Activated naive CD4-positive, alpha-beta T cell treated with Interleukin-2 at 50 U/mL for 16 hours (primary cell): ENCODE data around the gene IFT122.

Experiments used
- DNase-seq: peaks from one replicate; pipeline ENCODE4 v3.0.0-alpha.2; 2020

IFT122 gene

DNA sequence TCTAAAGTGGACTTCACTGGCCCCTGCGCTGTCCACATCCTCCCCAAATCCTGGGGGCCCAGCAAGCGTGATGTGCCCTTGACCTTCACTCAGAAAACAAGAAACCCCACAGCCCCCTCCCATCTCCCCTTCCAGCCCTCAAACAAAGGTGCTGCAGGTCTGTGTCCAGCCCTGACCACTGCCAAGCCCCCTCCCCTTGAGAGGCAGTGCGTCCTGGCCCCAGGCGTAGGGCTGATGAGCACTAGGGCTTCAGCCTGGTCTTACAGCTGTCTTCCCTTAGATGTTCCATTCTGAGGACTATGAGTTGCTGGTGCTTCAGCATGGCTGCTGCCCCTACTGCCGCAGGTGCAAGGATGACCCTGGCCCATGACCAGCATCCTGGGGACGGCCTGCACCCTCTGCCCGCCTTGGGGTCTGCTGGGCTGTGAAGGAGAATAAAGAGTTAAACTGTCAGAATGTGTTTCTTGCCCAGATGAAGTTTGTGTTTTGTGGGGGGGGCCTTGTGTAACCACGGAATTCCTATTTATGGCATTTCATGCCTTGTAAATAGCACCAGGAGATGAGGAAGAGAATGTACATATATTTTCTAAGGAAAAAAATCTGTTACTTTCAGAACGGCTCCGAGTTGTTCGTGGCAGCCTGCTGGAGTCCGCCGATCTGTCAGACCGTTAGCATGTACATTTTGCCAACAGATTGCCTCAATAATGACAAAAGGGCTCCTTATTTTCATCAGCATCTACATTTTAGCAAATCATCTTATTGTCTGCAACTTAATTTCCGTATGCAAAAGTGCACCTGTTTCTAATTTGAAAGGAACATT is 80.1 kb downstream of the IFT122 start:
- DNase-seq, result no peak

DNA sequence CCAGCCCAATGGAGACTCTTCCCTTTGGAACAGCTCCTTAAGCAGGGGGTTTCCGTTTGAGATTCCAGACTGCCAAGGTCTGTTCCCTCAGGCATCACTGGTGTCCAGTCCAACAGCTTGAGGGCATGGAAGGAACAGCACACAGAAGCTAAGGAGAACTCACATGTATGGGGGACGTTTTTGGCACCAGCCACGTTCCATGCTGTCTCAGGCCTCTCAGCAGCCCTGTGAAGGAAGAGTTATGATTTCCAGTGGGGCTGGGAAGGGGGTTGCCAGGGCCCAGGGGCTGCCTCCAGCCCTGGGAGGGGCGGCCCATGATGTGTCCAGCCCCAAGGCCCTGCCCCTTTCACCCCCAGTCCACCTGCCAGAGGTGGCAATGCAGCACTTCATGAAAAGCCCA is 80.9 kb downstream of the IFT122 start:
- no peak for DNase-seq

DNA sequence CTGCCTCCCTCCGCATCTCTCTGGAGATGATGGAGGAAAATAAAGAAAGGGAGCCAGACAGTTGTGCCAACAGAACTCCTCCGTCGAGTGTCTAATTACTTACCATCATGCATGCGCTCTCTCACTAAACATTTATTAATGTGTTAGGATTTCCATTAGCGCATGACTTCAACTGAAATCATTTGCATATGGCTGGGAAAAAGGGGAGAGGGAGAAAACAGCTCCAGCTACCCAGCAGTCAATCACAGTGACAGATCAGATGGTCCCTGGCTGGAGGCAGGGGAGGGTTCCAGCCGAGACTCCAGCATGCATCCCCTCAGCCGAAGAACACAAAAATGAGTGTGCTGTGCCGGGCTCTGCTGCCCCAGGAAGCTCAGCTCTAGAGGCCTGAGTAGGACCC is 81.6 kb downstream of the IFT122 start:
- DNase-seq, result no peak

DNA sequence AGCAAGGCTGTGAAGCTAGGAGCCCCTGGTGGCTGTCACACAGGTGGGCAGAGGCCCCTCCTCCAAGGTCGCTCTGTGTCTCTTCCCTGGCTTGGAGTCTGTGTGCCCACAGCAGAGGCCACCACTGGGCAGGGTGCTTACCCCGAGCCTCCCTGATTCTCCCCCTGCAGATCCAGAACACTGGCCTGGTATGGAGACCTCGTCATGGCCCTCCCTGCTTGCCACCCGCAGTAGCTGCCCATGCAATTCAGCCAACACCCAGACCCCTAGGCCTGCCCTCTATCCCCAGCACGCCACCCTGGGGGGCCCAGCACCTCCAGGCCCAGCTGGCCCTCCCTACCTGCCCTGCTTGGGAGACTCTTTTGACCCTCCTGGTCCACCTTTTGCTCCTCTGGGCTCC is 82.9 kb downstream of the IFT122 start:
- no peak for DNase-seq

DNA sequence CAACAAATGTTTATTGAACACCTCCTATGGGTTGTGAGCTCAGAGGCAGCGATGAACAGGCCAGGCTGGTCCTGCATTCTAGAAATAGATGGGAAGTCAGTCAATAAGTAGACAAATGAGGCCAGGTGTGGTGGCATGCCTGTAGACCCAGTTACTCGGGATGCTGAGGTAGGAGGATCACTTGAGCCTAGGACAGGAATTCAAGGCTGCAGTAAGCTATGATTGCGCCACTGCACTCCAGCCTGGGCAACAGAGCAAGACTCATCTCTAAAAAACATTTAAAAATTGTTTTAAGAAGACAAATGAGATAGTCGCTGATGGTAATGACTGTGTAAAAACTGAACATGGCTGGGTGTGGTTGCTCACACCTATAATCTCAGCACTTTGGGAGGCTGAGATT is 84.1 kb downstream of the IFT122 start:
- no peak for DNase-seq

DNA sequence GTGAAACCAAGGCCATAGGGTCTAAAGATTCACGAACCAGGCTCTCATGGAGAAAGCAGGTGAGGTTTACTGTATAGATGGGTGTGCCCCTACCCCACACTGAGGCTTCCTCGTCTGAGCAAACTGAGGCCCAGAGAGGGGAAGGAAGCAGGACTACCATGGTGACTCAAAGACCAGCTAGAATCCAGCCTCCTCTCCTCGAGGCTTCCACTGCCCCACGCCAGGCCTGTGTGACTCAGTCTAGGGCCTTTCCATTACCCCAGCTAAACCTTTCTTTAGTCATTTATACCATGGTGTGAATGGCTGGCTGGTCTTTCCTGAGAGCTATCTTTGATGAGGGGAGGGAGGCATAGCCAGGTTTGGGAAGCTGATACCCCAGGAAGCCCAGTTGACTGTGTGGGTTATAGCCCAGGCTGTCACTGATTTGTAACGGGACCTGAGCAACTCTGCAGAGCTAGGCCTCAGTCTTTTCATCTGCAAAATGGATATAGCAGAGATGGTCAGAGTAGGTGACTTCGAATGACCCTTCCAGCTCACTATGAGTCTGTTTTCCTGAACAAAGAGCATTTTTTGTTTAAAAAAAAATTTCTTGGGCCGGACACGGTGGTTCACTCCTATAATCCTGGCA is 85.4 kb downstream of the IFT122 start:
- no peak for DNase-seq

DNA sequence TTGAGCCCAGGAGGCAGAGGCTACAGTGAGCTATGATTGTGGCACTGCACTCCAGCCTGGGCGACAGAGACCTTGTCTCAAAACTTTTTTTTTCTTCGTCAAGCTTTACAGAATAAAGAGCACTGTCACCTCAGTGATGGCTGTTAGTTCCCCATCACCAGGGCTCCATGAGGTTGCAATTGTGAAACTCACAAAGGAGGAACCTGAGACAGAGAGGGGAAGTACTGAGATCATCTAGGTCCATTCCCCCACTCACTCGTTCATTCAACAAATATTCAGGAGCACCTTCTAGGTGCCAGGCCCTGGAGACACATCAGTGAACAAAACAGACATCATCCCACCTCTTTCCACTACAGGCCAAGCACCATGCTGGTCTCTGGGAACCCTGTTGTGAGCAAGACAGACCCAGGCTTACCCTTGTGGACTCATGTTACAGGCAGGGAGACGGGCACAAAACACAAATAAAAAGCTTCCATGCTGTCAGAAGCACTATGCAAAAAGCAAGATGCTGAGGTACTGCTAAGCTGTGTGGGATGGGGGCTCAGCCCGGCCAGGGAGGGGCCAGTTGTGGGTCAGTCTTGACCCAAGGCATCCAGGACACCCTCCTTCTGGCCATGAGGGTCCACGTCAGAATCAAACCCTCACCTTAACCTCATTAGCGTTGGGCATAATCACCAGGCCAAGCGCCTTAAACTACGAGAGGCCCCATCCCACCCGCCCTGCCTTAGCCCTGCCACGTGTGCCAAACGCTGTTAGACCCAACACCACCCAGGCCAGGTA is 86.3 kb downstream of the IFT122 start:
- DNase-seq, result no peak

DNA sequence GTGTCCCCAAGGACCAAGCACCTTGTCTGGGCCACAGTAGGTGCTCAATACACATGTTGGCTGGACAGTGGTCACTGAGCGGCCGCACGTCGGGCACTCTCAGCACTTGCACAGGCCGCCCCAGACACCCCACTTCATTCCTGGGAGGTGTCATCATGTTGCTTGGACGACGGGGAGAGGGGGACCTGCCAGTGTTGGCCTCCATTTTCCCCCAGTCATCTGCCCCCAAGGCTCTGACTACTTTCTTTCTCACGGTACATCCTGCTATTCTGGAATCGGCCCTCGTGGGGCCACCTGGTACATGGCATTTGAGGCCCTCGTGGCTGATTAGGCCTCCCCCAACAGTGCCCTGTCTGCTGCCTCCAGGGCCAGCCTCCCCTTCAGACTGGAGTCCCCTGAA is 87.2 kb downstream of the IFT122 start:
- no peak for DNase-seq

DNA sequence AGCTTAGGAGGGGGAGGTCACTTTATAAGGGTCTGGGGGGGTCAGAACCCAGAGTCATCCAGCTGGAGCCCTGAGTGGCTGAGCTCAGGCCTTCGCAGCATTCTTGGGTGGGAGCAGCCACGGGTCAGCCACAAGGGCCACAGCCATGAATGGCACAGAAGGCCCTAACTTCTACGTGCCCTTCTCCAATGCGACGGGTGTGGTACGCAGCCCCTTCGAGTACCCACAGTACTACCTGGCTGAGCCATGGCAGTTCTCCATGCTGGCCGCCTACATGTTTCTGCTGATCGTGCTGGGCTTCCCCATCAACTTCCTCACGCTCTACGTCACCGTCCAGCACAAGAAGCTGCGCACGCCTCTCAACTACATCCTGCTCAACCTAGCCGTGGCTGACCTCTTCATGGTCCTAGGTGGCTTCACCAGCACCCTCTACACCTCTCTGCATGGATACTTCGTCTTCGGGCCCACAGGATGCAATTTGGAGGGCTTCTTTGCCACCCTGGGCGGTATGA is 88.6 kb downstream of the IFT122 start, which contains the start of gene RHO:
Gene RHO (plus strand): TSS at position 51 of the 512 bp plus-strand sequence. CDS start 95 bp downstream, at position 146.
- DNase-seq, result no peak

DNA sequence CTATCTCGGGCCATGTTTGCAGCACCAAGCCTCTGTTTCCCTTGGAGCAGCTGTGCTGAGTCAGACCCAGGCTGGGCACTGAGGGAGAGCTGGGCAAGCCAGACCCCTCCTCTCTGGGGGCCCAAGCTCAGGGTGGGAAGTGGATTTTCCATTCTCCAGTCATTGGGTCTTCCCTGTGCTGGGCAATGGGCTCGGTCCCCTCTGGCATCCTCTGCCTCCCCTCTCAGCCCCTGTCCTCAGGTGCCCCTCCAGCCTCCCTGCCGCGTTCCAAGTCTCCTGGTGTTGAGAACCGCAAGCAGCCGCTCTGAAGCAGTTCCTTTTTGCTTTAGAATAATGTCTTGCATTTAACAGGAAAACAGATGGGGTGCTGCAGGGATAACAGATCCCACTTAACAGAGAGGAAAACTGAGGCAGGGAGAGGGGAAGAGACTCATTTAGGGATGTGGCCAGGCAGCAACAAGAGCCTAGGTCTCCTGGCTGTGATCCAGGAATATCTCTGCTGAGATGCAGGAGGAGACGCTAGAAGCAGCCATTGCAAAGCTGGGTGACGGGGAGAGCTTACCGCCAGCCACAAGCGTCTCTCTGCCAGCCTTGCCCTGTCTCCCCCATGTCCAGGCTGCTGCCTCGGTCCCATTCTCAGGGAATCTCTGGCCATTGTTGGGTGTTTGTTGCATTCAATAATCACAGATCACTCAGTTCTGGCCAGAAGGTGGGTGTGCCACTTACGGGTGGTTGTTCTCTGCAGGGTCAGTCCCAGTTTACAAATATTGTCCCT is 89.6 kb downstream of the IFT122 start:
- no peak for DNase-seq

DNA sequence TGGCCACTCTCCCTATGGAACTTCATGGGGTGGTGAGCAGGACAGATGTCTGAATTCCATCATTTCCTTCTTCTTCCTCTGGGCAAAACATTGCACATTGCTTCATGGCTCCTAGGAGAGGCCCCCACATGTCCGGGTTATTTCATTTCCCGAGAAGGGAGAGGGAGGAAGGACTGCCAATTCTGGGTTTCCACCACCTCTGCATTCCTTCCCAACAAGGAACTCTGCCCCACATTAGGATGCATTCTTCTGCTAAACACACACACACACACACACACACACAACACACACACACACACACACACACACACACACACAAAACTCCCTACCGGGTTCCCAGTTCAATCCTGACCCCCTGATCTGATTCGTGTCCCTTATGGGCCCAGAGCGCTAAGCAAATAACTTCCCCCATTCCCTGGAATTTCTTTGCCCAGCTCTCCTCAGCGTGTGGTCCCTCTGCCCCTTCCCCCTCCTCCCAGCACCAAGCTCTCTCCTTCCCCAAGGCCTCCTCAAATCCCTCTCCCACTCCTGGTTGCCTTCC is 90.3 kb downstream of the IFT122 start:
- no peak for DNase-seq

DNA sequence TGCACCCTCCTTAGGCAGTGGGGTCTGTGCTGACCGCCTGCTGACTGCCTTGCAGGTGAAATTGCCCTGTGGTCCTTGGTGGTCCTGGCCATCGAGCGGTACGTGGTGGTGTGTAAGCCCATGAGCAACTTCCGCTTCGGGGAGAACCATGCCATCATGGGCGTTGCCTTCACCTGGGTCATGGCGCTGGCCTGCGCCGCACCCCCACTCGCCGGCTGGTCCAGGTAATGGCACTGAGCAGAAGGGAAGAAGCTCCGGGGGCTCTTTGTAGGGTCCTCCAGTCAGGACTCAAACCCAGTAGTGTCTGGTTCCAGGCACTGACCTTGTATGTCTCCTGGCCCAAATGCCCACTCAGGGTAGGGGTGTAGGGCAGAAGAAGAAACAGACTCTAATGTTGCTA is 90.8 kb downstream of the IFT122 start:
- no peak for DNase-seq

DNA sequence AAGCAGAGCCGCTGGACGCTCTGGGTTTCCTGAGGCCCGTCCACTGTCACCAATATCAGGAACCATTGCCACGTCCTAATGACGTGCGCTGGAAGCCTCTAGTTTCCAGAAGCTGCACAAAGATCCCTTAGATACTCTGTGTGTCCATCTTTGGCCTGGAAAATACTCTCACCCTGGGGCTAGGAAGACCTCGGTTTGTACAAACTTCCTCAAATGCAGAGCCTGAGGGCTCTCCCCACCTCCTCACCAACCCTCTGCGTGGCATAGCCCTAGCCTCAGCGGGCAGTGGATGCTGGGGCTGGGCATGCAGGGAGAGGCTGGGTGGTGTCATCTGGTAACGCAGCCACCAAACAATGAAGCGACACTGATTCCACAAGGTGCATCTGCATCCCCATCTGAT is 91.7 kb downstream of the IFT122 start:
- DNase-seq, result no peak

DNA sequence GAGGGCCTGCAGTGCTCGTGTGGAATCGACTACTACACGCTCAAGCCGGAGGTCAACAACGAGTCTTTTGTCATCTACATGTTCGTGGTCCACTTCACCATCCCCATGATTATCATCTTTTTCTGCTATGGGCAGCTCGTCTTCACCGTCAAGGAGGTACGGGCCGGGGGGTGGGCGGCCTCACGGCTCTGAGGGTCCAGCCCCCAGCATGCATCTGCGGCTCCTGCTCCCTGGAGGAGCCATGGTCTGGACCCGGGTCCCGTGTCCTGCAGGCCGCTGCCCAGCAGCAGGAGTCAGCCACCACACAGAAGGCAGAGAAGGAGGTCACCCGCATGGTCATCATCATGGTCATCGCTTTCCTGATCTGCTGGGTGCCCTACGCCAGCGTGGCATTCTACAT is 92.2 kb downstream of the IFT122 start:
- DNase-seq, result no peak

DNA sequence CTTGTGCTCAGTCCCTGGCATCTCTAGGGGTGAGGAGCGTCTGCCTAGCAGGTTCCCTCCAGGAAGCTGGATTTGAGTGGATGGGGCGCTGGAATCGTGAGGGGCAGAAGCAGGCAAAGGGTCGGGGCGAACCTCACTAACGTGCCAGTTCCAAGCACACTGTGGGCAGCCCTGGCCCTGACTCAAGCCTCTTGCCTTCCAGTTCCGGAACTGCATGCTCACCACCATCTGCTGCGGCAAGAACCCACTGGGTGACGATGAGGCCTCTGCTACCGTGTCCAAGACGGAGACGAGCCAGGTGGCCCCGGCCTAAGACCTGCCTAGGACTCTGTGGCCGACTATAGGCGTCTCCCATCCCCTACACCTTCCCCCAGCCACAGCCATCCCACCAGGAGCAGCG is 93.4 kb downstream of the IFT122 start:
- no peak for DNase-seq

DNA sequence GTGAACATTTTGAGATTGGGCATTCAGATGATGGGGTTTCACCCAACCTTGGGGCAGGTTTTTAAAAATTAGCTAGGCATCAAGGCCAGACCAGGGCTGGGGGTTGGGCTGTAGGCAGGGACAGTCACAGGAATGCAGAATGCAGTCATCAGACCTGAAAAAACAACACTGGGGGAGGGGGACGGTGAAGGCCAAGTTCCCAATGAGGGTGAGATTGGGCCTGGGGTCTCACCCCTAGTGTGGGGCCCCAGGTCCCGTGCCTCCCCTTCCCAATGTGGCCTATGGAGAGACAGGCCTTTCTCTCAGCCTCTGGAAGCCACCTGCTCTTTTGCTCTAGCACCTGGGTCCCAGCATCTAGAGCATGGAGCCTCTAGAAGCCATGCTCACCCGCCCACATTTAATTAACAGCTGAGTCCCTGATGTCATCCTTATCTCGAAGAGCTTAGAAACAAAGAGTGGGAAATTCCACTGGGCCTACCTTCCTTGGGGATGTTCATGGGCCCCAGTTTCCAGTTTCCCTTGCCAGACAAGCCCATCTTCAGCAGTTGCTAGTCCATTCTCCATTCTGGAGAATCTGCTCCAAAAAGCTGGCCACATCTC is 94.5 kb downstream of the IFT122 start:
- no peak for DNase-seq

DNA sequence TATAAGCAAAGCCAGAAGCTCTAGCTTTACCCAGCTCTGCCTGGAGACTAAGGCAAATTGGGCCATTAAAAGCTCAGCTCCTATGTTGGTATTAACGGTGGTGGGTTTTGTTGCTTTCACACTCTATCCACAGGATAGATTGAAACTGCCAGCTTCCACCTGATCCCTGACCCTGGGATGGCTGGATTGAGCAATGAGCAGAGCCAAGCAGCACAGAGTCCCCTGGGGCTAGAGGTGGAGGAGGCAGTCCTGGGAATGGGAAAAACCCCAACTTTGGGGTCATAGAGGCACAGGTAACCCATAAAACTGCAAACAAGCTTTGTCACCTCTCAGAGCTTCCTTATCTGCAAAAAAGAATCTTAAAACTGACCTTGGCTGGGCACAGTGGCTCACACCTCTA is 95.1 kb downstream of the IFT122 start:
- DNase-seq, result no peak

DNA sequence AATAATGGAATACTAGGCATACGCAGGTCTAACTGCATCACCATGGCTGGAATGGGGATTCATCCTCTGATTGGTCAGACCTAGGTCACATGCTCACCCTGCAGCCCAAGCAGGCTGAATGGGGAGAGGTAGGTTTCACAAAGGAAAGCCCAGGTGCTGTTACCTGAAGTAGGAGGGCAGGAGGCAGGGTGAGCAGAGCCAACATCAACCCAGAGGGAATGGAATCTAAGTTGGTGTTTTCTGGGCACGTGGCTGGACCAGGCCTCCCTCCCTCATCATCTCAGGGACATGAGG is 96.3 kb downstream of the IFT122 start:
- no peak for DNase-seq

DNA sequence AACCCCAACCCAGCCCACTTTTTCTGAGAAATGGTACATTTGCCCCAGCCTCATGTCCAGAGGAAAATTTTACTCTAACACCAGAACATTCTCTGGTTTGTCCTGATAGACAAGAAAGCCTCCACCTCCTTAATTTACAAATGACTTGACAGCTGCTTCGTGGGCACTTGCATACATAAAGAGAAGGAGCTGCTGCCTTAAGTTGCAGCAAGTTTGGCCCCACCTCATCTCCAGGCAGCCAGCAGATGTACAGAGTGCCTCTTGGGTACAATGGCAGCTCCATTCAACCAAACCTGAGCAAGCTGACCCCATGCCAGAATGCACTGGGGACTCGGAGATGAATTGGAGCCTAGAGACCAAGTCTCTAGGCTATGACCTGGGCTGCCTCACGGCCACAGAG is 96.8 kb downstream of the IFT122 start:
- no peak for DNase-seq

DNA sequence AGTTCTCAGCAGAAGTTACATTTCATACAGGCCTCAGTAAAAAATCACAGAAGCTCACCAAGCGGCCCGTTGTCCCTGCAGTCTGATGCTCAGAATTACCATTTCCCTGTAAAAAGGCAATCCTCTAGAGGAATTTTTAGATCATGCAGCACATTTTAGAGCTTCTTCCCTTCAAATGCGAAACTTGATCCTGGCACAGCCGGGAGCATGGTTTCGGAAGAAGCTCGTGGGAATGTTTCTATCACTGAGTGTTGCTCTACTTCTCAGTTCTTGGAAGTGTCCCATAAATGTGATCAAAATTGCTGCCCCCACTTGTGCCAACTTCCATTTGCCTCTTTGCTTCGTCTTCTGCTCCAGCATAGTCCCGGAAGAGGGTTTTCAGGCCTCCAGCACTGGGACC is 99.2 kb downstream of the IFT122 start:
- no peak for DNase-seq

DNA sequence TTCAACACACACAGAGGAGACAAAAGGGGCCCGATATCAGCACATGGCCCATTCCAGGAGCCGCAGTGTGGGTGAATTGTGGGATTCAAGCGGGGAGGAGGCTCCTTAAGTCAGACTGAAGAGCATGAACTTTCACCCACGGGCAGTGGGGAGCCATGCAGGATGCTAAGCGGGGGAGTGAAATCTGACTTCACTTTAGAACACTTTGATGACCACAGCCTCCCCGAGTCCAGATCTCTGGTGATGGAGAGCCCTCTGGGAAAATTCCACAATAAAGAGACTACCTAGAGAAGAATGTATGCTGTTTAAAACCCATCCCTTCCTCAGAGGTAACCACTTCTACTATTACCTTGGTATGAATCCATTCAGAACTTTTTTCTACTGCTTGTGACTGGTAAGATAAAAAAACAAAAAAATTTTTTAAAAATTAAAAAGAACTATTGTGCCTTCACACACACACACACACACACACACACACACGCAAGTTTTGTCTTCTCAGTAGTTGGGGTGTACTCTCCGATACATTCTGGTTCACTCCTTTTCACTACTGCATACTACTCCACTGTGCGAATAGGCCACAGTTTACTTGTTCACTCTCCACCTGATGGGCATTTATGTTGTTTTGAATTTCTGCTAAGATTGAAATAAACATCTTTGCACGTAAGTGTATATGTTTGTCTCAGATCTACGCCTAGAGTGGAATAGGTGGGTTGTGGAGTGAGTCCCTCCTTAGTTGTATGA is 100.9 kb downstream of the IFT122 start:
- DNase-seq, result no peak

DNA sequence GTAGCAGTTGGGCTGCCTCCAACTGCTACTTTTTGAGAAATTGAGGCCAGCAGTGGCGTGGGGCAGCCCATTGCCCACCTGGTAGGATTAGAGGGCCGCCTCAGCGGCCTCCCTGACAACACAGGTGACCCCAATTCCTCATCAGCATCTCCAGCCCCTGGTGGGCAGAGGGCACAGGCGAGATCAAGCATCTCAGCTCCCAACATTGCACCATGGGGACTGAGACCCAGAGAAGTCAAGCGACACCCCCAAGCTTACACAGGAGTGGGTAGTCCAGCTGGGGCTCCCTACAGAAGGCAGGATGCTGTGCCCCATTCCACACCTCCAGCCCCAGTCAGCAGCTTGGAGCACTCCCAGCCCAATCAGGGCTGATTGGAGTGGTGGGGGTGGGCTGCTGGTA is 102.7 kb downstream of the IFT122 start:
- no peak for DNase-seq
